Measurements from ENCODE around the gene YAP1.

GRCh38 chr11:102268083-102268984 is 158.1 kb downstream of the YAP1 start:
- TF ChIP-seq, protein P1, sequence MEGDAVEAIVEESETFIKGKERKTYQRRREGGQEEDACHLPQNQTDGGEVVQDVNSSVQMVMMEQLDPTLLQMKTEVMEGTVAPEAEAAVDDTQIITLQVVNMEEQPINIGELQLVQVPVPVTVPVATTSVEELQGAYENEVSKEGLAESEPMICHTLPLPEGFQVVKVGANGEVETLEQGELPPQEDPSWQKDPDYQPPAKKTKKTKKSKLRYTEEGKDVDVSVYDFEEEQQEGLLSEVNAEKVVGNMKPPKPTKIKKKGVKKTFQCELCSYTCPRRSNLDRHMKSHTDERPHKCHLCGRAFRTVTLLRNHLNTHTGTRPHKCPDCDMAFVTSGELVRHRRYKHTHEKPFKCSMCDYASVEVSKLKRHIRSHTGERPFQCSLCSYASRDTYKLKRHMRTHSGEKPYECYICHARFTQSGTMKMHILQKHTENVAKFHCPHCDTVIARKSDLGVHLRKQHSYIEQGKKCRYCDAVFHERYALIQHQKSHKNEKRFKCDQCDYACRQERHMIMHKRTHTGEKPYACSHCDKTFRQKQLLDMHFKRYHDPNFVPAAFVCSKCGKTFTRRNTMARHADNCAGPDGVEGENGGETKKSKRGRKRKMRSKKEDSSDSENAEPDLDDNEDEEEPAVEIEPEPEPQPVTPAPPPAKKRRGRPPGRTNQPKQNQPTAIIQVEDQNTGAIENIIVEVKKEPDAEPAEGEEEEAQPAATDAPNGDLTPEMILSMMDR (IDR thresholded peaks at IDR 0.05): peak in 5 of 6 experiments; percentile 46 to 70 (median 58)
- peak in 1 of 4 donors; percentile 37 for TF ChIP-seq POLR2A (IDR thresholded peaks at IDR 0.05)

Measured in esophagus squamous epithelium (tissue), 4 donors.